Activated naive CD8-positive, alpha-beta T cell treated with anti-CD3 and anti-CD28 coated beads, Interleukin-2, amount 10 ng/mL, durations not matched to agents 7 days and 5 days (primary cell): ENCODE data around the gene OPA1. TPM values are rescaled to one million over a fixed set of nuclear protein-coding genes. Genes with fewer than 3 reads are reported as not detected.
A peak's percentile ranks its signal among the peaks of the same experiment; 100 is the strongest.
"Not testable (repeated sequence)": the region's sequence is repeated elsewhere in the genome, so short reads cannot be mapped to it uniquely, and the experiment has no call there.

Experiments
- ATAC-seq: fragments of 150-1000 bp; cut with Tn5 transposase; one replicate; pipeline ENCODE4 v1.10.0; 2021; ENCODE audit warnings: low read depth, moderate library complexity
- POLR2A ChIA-PET: fragments of 350-600 bp; sonication (Branson Sonifier 250); formaldehyde crosslinking; loops from one replicate; lab custom pipeline; 2021; ENCODE audit warnings: antibody characterized with exemption; lab: Charles Lee
- DNase-seq: peaks from one replicate; pipeline ENCODE4 v3.0.0; 2021
- H3K27ac Mint-ChIP-seq: one replicate; pipeline ENCODE4 v1.8.0; 2022; ENCODE audit warnings: mild to moderate bottlenecking, mixed read lengths
- H3K27me3 Mint-ChIP-seq: one replicate; pipeline ENCODE4 v1.8.0; 2022; ENCODE audit warnings: mild to moderate bottlenecking, moderate library complexity, mixed read lengths
- H3K36me3 Mint-ChIP-seq: one replicate; pipeline ENCODE4 v1.8.0; 2021; ENCODE audit warnings: mild to moderate bottlenecking, mixed read lengths
- H3K4me1 Mint-ChIP-seq: one replicate; pipeline ENCODE4 v1.8.0; 2021; ENCODE audit warnings: mixed read lengths
- H3K4me3 Mint-ChIP-seq: one replicate; pipeline ENCODE4 v1.8.0; 2022; ENCODE audit warnings: mild to moderate bottlenecking, moderate library complexity, mixed read lengths
- H3K9me3 Mint-ChIP-seq: one replicate; pipeline ENCODE4 v1.8.0; 2021; ENCODE audit warnings: mixed read lengths
- total RNA-seq, 2 experiments: library from RNA; stranded (reverse); gene quantifications; one replicate each; pipeline ENCODE4 v1.2.3, GENCODE V29; 2021

OPA1 gene
- total RNA-seq, 2 experiments from 2014 or later, result 55.4 to 57.9 TPM

DNA sequence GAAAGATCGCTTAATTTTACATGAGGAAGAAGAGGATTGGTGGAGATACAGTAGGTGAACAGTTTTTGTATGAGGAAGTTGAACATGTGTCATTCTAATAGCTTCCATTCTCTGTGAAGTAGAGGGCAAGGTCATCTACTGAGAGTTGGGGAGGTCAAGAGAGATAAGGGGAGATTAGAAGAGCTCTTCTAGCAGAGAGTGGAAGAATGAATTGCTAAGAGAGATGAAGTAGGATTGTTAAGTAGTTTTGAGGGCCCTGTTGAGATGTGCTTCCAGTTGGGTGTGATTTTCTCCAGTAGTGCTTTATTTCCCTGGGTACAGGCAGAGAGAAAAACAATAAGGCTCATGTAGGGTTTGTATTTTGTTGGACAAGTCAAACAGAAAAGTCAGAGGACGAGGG, 5.2 kb downstream of the OPA1 start:
- Mint-ChIP-seq H3K4me3 (no peak overlapping the region), H3K9me3 (no peaks in the 10 kb centered on the region), H3K27me3 (no peaks in the 10 kb centered on the region), H3K27ac (no peak overlapping the region), H3K36me3 (peaks cover 15% of the 10 kb centered on the region), H3K4me1 (peaks cover 29% of the 10 kb centered on the region)
- POLR2A ChIA-PET, result interaction anchor here (0.7 kb wide), 1 partner anchor 19 kb away, joined by 3 read pairs; no protein-coding TSS in a partner anchor
- ATAC-seq (no peak), DNase-seq (no peak)

DNA sequence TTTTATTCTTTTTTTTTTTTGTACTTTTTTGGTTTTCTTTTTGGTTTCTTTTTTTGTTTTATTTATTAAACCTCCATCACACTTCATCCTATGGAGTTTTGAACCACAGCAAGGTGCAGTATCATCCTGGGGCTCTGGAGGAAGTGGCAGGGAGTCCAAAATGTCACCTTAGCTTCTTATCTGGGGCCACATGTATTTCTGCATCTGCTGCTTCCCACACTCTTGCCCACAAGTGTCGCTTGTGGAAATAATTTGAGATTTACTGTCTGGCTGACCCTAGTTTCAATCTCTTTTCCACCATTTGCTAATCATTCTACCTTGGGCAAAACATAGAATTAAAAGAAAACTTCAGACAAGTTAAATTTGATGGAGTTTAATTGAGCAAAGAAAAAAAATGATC, 6.4 kb downstream of the OPA1 start:
- Mint-ChIP-seq H3K9me3 (no peaks in the 10 kb centered on the region), H3K27ac (no peak overlapping the region), H3K4me3 (peak overlapping the region; percentile 14), H3K27me3 (no peaks in the 10 kb centered on the region), H3K36me3 (peaks cover 15% of the 10 kb centered on the region), H3K4me1 (peaks cover 28% of the 10 kb centered on the region)
- POLR2A ChIA-PET, result no interaction called here
- DNase-seq (no peak), ATAC-seq (no peak)

DNA sequence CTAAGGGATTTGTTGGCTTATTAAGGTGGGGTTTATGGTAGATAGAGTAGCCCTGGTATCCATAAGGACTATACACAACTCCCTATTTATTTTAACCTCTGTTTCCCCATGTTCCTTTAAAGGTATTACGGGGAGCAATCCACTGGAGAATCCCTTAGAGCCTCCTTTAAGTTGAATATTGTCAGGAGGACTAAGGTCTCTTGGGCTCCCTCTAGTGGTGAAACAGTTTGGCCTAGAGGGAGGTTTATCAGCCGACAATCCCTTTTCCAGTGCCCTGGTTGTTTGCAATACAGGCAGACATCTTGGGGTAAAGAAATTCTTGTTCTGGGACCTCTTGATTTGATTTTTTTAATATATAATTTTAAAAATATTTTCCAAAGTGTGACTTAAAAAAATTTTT, 12.9 kb downstream of the OPA1 start:
- H3K27me3 Mint-ChIP-seq, result no peaks in the 10 kb centered on the region
- H3K36me3 Mint-ChIP-seq, result peaks cover 26% of the 10 kb centered on the region
- POLR2A ChIA-PET, result no interaction called here
- no peak overlapping the region for H3K27ac Mint-ChIP-seq
- H3K9me3 Mint-ChIP-seq, result peaks cover 7% of the 10 kb centered on the region
- peaks cover 1% of the 10 kb centered on the region for H3K4me1 Mint-ChIP-seq
- H3K4me3 Mint-ChIP-seq, result no peak overlapping the region
- ATAC-seq (peak; percentile 71), DNase-seq (no peak)

DNA sequence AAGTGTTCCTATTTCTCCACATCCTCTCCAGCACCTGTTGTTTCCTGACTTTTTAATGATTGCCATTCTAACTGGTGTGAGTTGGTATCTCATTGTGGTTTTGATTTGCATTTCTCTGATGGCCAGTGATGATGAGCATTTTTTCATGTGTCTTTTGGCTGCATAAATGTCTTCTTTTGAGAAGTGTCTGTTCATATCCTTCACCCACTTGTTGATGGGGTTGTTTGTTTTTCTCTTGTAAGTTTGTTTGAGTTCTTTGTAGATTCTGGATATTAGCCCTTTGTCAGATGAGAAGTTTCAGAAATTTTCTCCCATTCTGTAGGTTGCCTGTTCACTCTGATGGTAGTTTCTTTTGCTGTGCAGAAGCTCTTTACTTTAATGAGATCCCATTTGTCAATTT, 13.9 kb downstream of the OPA1 start:
- H3K9me3 Mint-ChIP-seq, H3K4me1 Mint-ChIP-seq, H3K4me3 Mint-ChIP-seq, DNase-seq, H3K27ac Mint-ChIP-seq, POLR2A ChIA-PET, ATAC-seq, H3K27me3 Mint-ChIP-seq: not testable (repeated sequence)
- peaks cover 32% of the 10 kb centered on the region for H3K36me3 Mint-ChIP-seq

DNA sequence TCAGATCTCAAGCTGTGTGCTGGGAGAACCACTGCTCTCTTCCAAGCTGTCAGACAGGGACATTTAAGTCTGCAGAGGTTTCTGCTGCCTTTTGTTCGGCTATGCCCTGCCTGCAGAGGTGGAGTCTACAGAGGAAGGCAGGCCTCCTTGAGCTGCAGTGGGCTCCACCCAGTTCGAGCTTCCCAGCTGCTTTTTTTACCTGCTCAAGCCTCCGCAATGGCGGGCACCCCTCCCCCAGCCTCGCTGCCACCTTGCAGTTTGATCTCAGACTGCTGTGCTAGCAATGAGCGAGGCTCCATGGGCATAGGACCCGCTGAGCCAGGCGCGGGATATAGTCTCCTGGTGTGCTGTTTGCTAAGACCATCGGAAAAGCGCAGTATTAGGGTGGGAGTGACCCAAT, 17.5 kb downstream of the OPA1 start:
- Mint-ChIP-seq H3K4me1 (peaks cover 17% of the 10 kb centered on the region), H3K9me3 (peaks cover 11% of the 10 kb centered on the region), H3K36me3 (peaks cover 51% of the 10 kb centered on the region)
- DNase-seq, H3K27ac Mint-ChIP-seq, H3K27me3 Mint-ChIP-seq, POLR2A ChIA-PET, H3K4me3 Mint-ChIP-seq, ATAC-seq: not testable (repeated sequence)

DNA sequence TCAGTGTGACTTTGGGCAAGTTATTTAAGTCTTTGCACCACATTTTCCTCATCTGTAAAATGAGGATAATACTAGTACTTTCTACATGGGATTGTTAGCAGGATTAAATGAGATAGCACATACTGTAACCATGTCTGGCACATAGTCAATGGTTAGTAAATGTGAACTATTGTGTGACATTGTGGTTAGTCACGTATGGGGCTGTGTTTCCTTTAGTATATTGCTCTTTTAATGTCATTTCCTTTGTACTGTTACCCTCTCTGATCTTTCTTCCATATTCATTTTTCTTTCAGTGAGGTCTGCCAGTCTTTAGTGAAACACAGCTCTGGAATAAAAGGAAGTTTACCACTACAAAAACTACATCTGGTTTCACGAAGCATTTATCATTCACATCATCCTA, 21.4 kb downstream of the OPA1 start:
- Mint-ChIP-seq H3K27me3 (no peaks in the 10 kb centered on the region), H3K4me3 (peak overlapping the region; percentile 67), H3K27ac (peak overlapping the region; percentile 85), H3K9me3 (peaks cover 5% of the 10 kb centered on the region), H3K4me1 (peaks cover 17% of the 10 kb centered on the region), H3K36me3 (peaks cover 41% of the 10 kb centered on the region)
- DNase-seq, result no peak
- POLR2A ChIA-PET, result no interaction called here
- peak; percentile 90 for ATAC-seq

DNA sequence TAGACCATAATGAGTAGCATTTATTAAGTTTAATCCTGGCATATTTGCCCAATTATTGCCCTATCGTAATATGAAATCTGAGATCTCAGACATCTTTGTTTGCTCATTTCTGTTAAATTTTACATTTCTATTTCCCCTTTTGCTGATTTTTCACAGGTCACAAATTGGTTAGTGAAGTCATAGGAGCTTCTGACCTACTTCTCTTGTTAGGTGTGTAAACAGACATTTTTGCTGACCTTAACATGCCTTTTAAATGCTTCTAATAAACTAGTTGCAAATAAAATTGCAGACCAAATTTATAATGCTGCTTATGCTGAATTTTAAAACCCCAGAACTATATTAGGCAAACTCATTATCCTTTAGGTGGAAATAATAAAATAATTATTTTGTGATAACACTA, 24.6 kb downstream of the OPA1 start:
- POLR2A ChIA-PET, result no interaction called here
- Mint-ChIP-seq H3K27ac (no peak overlapping the region), H3K4me1 (peaks cover 23% of the 10 kb centered on the region), H3K36me3 (peaks cover 35% of the 10 kb centered on the region), H3K27me3 (no peaks in the 10 kb centered on the region), H3K9me3 (peaks cover 2% of the 10 kb centered on the region), H3K4me3 (no peak overlapping the region)
- ATAC-seq (no peak), DNase-seq (no peak)

DNA sequence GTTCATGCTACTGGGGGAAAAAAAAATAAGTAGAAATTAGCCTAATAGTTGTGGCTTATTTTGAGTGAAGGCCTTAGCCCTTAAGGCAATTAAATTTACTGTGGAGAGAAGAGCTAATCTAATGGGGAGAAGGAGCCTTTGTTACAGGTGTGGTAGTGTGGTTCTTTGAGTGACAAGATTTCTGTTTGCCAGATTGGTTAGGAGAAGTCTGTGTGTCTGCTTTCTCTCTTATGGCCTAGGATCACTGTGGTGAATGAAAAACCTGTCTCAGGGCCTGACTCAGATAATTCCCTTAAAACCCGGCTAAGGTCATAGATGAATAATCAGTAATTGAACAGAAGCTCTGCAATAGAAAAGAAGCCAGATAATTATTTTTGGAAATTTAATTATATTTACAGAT, 27.0 kb downstream of the OPA1 start:
- H3K36me3 Mint-ChIP-seq, result peaks cover 24% of the 10 kb centered on the region

DNA sequence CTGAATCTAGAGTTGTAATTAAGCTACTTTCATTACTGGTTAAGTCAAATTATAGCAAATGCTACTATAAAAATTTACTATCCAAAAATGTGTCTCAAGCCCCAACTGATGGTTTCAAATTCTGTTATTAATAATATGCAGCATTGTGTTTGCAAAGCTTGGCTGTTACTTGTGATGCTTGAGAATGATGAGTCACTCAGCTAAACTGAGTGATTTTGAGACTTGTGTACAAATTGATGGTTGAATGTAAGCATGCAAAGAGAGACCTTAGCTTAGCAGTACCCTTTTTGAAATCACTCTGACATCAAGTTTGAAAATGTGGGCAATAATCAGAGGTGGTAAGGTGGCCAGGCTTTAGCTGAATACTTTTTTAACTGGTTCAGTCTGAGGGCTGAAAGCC, 27.6 kb downstream of the OPA1 start:
- no peak for DNase-seq
- H3K9me3 Mint-ChIP-seq, result no peaks in the 10 kb centered on the region
- H3K27me3 Mint-ChIP-seq, result no peaks in the 10 kb centered on the region
- H3K27ac Mint-ChIP-seq, result no peak overlapping the region
- H3K36me3 Mint-ChIP-seq, result peaks cover 24% of the 10 kb centered on the region
- H3K4me1 Mint-ChIP-seq, result peaks cover 12% of the 10 kb centered on the region
- POLR2A ChIA-PET, result no interaction called here
- no peak for ATAC-seq
- H3K4me3 Mint-ChIP-seq, result no peak overlapping the region

More for the DNA sequence above, 27.0 kb downstream of the OPA1 start:
- H3K4me3 Mint-ChIP-seq, result no peak overlapping the region
- DNase-seq, result no peak
- peak overlapping the region; percentile 30 for H3K27ac Mint-ChIP-seq
- POLR2A ChIA-PET, result no interaction called here
- H3K4me1 Mint-ChIP-seq, result peaks cover 14% of the 10 kb centered on the region
- no peaks in the 10 kb centered on the region for H3K9me3 Mint-ChIP-seq
- no peaks in the 10 kb centered on the region for H3K27me3 Mint-ChIP-seq
- no peak for ATAC-seq

DNA sequence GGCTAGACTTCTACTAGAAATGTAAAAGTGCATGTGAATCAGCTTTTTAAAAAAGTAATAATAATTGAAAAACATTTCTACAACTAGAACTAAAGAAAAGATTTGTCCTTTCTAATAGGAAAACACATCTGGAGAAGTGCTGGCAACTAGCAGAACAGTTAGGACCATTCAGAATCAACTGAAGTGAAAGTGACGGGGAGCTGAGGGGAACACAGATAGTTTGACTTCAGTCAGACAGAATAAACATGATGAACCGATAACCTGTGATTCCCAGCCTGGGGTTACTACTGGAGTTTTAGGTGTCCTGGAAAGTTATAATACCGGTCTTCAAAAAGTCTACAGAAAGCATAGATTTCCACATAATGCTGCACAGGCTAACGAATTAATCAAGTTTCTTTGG, 28.1 kb downstream of the OPA1 start:
- ATAC-seq (no peak), DNase-seq (no peak)
- Mint-ChIP-seq H3K4me1 (peaks cover 12% of the 10 kb centered on the region), H3K36me3 (peaks cover 25% of the 10 kb centered on the region), H3K4me3 (no peak overlapping the region), H3K9me3 (no peaks in the 10 kb centered on the region), H3K27ac (no peak overlapping the region), H3K27me3 (no peaks in the 10 kb centered on the region)
- POLR2A ChIA-PET, result no interaction called here

DNA sequence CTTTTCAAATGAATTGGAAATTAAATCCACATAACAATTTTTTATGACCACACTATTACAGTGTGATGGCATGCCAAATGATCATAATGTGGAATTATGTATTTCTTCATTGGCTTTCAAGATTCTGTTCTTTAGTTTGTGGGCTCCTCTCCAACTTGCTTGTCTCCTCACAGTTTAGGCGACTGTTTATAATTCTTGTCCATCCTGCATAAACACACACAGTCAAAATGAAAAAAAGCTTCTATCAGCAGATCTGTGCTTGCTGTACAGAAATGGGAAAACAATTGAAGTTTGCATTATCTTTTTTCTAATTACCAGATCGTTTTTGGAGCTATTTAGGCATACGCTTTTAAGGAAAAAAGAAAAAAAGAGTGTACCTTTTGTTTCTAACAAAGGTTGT, 37.0 kb downstream of the OPA1 start:
- ATAC-seq (no peak), DNase-seq (no peak)
- Mint-ChIP-seq H3K4me1 (peaks cover 2% of the 10 kb centered on the region), H3K36me3 (peaks cover 11% of the 10 kb centered on the region), H3K27ac (no peak overlapping the region), H3K27me3 (no peaks in the 10 kb centered on the region), H3K9me3 (no peaks in the 10 kb centered on the region), H3K4me3 (no peak overlapping the region)
- POLR2A ChIA-PET, result no interaction called here

DNA sequence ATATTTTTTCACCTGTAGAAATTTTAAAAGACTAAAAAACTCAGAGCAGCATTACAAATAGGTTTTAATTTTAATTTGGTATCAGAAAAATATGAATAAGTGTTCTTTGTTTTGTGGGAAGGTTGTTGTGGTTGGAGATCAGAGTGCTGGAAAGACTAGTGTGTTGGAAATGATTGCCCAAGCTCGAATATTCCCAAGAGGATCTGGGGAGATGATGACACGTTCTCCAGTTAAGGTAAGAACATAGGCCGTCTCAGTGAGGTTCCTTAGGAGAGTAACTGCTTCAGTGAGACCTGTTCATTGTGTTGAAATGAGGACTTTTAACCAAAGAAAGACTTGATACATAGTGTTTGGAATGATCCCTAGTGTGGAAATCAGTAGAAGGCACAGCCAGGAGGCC, 44.8 kb downstream of the OPA1 start:
- no peak for DNase-seq

DNA sequence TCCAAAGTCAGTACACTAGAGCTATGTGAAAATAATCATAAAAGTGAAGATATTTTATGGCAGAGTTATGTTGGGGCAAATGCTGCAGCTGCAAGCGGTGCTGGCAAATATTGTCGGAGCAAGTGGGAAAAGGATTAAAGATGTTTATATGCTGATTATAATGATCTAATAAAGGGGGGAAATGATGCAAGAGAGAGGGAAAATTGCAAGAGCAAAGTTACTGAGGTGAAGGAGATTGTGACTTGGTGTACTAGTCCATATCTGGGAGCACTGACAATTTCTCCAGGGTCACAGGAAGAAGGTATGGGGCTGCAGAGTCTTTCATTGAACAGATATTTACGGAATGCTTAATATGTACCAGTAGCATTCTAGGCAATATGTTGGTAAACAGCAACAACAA, 45.8 kb downstream of the OPA1 start:
- no peak for ATAC-seq
- POLR2A ChIA-PET, result no interaction called here
- no peak for DNase-seq
- no peak overlapping the region for H3K27ac Mint-ChIP-seq
- no peak overlapping the region for H3K4me3 Mint-ChIP-seq
- no peaks in the 10 kb centered on the region for H3K27me3 Mint-ChIP-seq
- no peaks in the 10 kb centered on the region for H3K9me3 Mint-ChIP-seq
- H3K36me3 Mint-ChIP-seq, result peaks cover 9% of the 10 kb centered on the region
- H3K4me1 Mint-ChIP-seq, result no peaks in the 10 kb centered on the region

More for the DNA sequence above, 44.8 kb downstream of the OPA1 start:
- ATAC-seq, result no peak
- H3K27ac Mint-ChIP-seq, result no peak overlapping the region
- POLR2A ChIA-PET, result no interaction called here
- H3K9me3 Mint-ChIP-seq, result no peaks in the 10 kb centered on the region
- no peaks in the 10 kb centered on the region for H3K27me3 Mint-ChIP-seq
- no peaks in the 10 kb centered on the region for H3K4me1 Mint-ChIP-seq
- H3K4me3 Mint-ChIP-seq, result no peak overlapping the region
- peaks cover 7% of the 10 kb centered on the region for H3K36me3 Mint-ChIP-seq

DNA sequence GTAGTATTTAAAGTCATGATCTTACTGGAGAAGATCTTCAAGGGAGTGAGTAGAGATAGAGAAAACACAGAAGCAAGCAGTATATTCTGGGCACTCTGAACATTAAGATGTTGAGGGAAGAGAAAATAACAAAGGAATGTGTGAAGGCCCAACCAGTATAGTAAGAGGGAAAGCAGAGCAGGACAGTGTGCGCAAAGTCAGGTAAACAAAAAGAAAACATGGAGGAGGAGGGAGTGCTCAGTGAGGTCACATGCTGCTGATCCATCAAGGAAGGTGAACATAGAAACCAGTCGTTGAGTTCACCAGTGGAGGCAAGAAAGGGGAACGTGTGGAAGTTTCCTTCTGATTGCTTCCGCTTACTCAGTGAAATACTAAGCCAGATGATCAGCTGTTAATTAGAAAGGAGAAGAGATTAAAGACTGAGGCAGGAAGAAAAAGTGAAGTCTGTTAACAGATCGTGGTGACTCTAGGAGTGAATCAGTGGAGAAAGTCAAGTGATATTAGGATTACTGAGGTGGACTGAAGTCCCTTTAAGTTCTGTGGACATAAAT, 47.2 kb downstream of the OPA1 start:
- no peak for ATAC-seq
- Mint-ChIP-seq H3K4me1 (no peaks in the 10 kb centered on the region), H3K9me3 (no peaks in the 10 kb centered on the region), H3K4me3 (no peak overlapping the region), H3K27me3 (no peaks in the 10 kb centered on the region), H3K36me3 (peaks cover 11% of the 10 kb centered on the region), H3K27ac (no peak overlapping the region)
- no peak for DNase-seq
- POLR2A ChIA-PET, result no interaction called here
